ENCODE results near the gene SYVN1.
A peak's percentile ranks its signal among the peaks of the same experiment; 100 is the strongest.

The SYVN1 gene

DNA sequence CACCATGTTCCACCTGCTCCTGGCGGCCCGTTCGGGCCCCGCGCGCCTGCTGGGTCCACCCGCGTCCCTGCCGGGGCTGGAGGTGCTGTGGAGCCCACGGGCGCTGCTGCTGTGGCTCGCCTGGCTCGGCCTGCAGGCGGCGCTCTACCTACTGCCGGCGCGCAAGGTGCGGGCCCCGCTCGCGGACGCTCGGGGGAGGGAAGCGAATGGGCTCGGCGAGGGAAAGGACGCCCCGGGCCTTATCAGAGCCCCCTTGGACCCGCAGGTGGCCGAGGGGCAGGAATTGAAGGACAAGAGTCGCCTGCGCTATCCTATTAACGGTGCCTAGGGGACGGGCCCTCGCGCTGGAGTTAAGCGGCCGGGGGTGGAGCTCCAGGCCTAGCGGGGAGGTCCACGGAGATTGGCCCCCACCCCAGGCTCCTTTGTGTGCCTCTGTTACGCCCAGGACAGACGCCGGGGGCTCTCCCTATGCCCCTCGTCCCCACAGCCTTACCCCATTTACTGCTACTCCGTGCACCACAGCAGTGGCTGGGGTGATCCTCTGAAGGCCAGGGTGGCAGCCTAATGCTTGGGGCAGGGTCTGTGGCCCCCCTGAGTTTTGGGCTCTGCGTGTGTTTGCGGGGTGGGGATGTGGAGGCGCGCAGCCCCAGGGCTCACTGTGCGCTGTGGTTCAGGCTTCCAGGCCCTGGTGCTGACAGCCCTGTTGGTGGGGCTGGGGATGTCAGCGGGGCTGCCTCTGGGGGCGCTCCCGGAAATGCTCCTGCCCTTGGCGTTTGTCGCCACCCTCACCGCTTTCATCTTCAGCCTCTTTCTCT is 21.6 kb downstream of the SYVN1 start:
- DNase-seq (ENCODE audit: low read depth in 2 of 2, low spot score in 1 of 2), result peak in 1 of 2 donors; percentile 49

- DNase-seq (ENCODE audit: low read depth in 2 of 2, low spot score in 1 of 2), result peak; percentile 76 to 89
Observed at GRCh38 chr11:65111744-65112545, 22.4 kb downstream of the SYVN1 start, which contains the start of gene TM7SF2. Gene TM7SF2, plus strand, starts transcription at chr11:65111872. Its CDS starts 144 bp downstream, at chr11:65112016.

- DNase-seq (ENCODE audit: low read depth in 2 of 2, low spot score in 1 of 2), result no peak
Observed at GRCh38 chr11:65111159-65111743, 23.1 kb downstream of the SYVN1 start.

- DNase-seq (ENCODE audit: low read depth in 2 of 2, low spot score in 1 of 2), result peak; percentile 92 to 97
Observed at GRCh38 chr11:65110354-65110861, 23.9 kb downstream of the SYVN1 start.

GRCh38 chr11:65109231-65110198 is 24.8 kb downstream of the SYVN1 start:
- no peak for DNase-seq (ENCODE audit: low read depth in 2 of 2, low spot score in 1 of 2)

- no peak for DNase-seq (ENCODE audit: low read depth in 2 of 2, low spot score in 1 of 2)
Observed at GRCh38 chr11:65108469-65109123, 25.7 kb downstream of the SYVN1 start.

DNA sequence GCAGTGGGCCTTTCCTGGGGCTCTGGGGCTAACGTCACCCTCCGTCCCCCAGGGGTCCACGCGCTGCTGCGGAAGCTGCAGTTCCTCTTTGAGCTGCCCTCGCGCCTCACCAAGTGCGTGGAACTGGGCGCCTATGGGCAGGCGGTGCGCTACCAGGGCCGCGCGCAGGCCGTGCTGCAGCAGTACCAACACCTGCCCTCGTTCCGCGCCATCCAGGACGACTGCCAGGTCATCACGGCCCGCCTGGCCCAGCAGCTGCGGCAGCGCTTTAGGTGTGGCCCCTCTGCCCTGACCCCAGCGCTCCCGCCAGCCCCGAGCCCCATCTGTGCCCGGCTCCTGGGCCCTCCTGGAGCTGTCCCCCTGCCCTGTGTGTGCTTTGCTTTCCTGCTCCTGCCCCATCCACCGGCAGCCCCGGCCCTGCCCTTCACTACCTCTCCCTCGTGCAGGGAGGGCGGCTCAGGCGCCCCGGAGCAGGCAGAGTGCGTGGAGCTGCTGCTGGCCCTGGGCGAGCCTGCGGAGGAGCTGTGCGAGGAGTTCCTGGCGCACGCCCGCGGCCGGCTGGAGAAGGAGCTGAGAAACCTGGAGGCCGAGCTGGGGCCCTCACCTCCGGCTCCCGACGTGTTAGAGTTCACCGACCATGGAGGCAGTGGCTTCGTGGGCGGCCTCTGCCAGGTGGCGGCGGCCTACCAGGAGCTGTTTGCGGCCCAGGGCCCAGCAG is 26.4 kb downstream of the SYVN1 start:
- no peak for DNase-seq (ENCODE audit: low read depth in 2 of 2, low spot score in 1 of 2)

DNA sequence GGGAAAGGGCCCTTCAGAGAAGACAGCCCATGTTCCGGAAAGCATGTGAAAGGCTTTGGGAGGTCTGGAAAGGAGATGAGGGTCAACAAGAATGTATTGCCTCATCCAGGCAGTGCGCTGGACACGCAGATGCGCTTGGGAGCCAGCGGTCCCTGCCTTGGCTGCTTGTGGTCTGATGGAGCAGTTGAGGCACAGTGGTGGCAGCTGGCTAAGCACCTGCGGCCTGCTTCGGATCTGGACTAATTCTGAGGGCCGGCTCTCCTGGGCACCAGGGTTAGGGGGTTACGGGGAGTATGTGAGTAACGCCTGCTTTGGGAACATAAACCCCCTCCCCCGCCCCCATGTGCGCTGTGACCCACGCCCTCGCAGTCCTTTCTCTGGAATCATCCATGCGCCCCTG is 27.2 kb downstream of the SYVN1 start:
- no peak for DNase-seq (ENCODE audit: low read depth in 2 of 2, low spot score in 1 of 2)

DNA sequence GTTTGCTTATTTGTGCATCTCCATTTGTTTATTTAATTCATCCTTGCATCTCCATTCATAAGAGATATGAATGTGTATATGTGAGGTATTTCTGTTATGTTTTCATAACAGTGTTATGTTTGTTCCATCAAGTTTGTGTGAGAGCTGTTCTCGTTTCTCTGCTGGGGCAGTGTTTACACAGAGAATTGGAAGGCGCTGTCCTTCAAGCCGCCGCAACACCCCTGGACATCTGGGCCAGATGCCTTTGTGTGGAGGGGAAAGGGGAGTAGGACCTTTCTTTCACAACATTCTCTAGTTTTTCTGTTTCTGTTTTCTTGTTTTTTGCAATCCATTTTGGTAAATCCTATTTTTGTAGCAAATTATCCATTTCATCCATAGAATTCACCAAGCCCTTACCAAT is 29.7 kb downstream of the SYVN1 start:
- no peak for DNase-seq (ENCODE audit: low read depth in 2 of 2, low spot score in 1 of 2)

DNA sequence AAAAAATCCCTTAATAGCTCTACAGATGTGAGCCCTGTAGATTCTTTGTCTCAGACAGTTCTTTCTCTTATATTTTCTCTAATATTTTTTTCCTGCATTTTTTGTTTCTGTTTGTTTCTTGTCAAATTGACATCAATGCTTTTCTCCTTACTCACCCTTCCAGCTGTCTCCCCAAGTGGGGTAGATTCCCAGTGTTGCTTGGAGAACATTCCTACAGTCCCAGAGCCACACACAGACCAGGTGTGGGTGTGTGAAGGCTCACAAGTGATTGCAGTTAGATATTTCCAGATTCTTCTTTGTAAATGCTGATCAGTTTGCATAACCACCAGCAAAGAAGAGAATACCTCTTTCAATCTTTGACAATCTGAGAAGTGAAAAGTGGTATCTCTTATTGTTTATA is 30.8 kb downstream of the SYVN1 start:
- no peak for DNase-seq (ENCODE audit: low read depth in 2 of 2, low spot score in 1 of 2)

GRCh38 chr11:65102142-65103095 is 31.9 kb downstream of the SYVN1 start:
- DNase-seq (ENCODE audit: low read depth in 2 of 2, low spot score in 1 of 2), result no peak

GRCh38 chr11:65100674-65101350 is 33.5 kb downstream of the SYVN1 start:
- no peak for DNase-seq (ENCODE audit: low read depth in 2 of 2, low spot score in 1 of 2)

DNA sequence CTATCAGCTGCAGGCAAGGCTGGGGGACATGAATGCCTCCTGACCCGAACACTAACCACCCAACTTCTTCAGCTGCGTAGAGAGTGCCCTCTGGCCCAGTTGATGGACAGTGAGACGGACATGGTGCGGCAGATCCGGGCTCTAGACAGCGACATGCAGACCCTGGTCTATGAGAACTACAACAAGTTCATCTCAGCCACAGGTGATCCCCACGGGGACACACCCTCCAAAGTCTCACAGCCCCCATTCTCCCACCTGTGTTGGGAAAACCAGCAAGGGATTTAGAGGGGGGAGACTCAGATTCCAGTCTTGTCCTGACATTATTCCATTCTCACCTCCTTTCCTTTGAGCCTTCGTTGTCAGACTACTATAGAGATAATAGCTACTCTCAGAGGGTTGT is 37.4 kb downstream of the SYVN1 start:
- DNase-seq (ENCODE audit: low read depth in 2 of 2, low spot score in 1 of 2), result no peak

- DNase-seq (ENCODE audit: low read depth in 2 of 2, low spot score in 1 of 2), result peak; percentile 72
Observed at GRCh38 chr11:65095974-65096806, 38.1 kb downstream of the SYVN1 start, which contains the start of gene VPS51. Gene VPS51, plus strand, starts transcription at chr11:65096214. Its CDS starts 37 bp downstream, at chr11:65096251.

GRCh38 chr11:65095427-65095826 is 38.9 kb downstream of the SYVN1 start:
- no peak for DNase-seq (ENCODE audit: low read depth in 2 of 2, low spot score in 1 of 2)

DNA sequence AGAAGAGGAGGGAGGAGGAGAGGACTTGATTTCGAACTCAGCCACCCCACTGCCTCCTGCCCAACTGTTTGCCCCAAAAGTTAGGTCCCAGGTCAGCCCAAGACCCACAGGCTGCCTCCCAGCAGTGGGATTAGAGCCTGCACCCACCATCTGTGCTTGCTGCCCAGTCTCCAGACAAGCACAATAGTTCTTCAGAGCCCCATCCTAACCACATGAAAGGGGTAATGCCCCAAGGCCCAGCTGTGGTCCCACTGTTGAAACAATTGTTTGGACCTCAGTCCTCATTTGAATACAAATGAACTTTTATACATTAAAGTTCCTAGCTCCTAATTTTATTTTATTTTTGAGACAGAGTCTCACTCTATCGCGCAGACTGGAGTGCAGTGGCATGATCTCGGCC is 43.7 kb downstream of the SYVN1 start:
- DNase-seq (ENCODE audit: low read depth in 2 of 2, low spot score in 1 of 2), result no peak

DNA sequence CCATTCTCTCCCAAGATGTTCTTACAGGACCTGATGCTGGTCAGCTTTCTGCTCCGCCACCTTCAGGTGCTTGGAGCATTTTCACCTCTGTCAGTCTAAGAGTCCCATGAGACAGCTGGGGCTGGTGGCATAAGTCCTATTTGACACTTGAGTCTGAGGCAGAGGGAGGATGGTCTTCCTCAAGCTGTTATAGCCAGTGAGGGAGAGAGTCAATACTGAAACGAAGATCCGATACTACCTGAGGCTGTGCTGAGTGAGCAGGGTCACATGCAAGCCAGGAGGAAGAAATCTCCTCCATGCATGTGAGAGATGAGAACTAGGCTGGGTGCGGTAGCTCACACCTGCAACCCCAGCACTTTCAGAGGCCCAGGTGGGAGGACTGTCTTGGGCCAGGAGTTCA is 44.7 kb downstream of the SYVN1 start:
- no peak for DNase-seq (ENCODE audit: low read depth in 2 of 2, low spot score in 1 of 2)

All from stimulated activated CD8-positive, alpha-beta memory T cell treated with anti-CD3 and anti-CD28 coated beads, Interleukin-4, amount 100 ng/mL, for 1 hour (primary cell).